HepG2 (cell line): ENCODE measurements around the gene CDK3. TPM values are rescaled to one million over a fixed set of nuclear protein-coding genes. Genes with fewer than 3 reads are reported as not detected.

Experiments used
- BRCA1 ChIP-seq: sonication (generic); formaldehyde crosslinking; IDR thresholded peaks from 2 replicates; pipeline ENCODE4 v1.4.0; 2020; ENCODE audit warnings: missing genetic modification reagents
- HOXA9 ChIP-seq: sonication (generic); formaldehyde crosslinking; IDR thresholded peaks from 2 replicates; pipeline ENCODE4 v1.8.1; 2022; ENCODE audit warnings: missing genetic modification reagents, mild to moderate bottlenecking, moderate library complexity, borderline replicate concordance
- KDM6A ChIP-seq: IDR thresholded peaks from 2 replicates; pipeline ENCODE4 v1.6.1; 2016; ENCODE audit warnings: low read depth
- KLF6 ChIP-seq: IDR thresholded peaks from 2 replicates; pipeline ENCODE4 v1.8.0; 2016; ENCODE audit warnings: missing biosample characterization, missing genetic modification reagents
- MYC ChIP-seq: sonication (generic); formaldehyde crosslinking; IDR thresholded peaks from 2 replicates; pipeline ENCODE4 v1.9.0; 2021; ENCODE audit warnings: missing genetic modification reagents, borderline replicate concordance
- NKX3-1 ChIP-seq: sonication (generic); formaldehyde crosslinking; IDR thresholded peaks from 2 replicates; pipeline ENCODE4 v1.5.0; 2020; ENCODE audit warnings: missing genetic modification reagents
- PHB2 ChIP-seq: fragments of 450-650 bp; IDR thresholded peaks from 2 replicates; pipeline ENCODE4 v1.6.1; 2018; ENCODE audit not compliant: partially characterized antibody
- RBFOX2 ChIP-seq: fragments of 200-400 bp; formaldehyde crosslinking; IDR thresholded peaks from 2 replicates; pipeline ENCODE4 v1.6.1; 2017; ENCODE audit warnings: low read depth, mild to moderate bottlenecking, low read length
- SSRP1 ChIP-seq: IDR thresholded peaks from 2 replicates; pipeline ENCODE4 v1.6.1; 2016; ENCODE audit warnings: control low read depth
- TGIF2 ChIP-seq: IDR thresholded peaks from 2 replicates; pipeline ENCODE4 v1.6.1; 2016; ENCODE audit warnings: control low read depth, missing compliant biosample characterization
- ZBTB44 ChIP-seq: sonication (generic); formaldehyde crosslinking; IDR thresholded peaks from 2 replicates; pipeline ENCODE4 v1.4.0; 2020; ENCODE audit warnings: missing genetic modification reagents
- ZFP36L1 ChIP-seq: sonication (generic); formaldehyde crosslinking; IDR thresholded peaks from 2 replicates; pipeline ENCODE4 v1.8.0; 2022; ENCODE audit warnings: mild to moderate bottlenecking, missing genetic modification reagents, moderate library complexity
- ZNF276 ChIP-seq: sonication (generic); formaldehyde crosslinking; IDR thresholded peaks from 2 replicates; pipeline ENCODE4 v1.4.0; 2020; ENCODE audit warnings: mild to moderate bottlenecking, low read depth, missing genetic modification reagents
- ZNF530 ChIP-seq: sonication (generic); formaldehyde crosslinking; IDR thresholded peaks from 2 replicates; pipeline ENCODE4 v1.5.0; 2020; ENCODE audit warnings: low read depth, mild to moderate bottlenecking, missing genetic modification reagents
- ZNF747 ChIP-seq: sonication (generic); formaldehyde crosslinking; IDR thresholded peaks from 2 replicates; pipeline ENCODE4 v1.8.1; 2023; ENCODE audit warnings: missing genetic modification reagents, mild to moderate bottlenecking, borderline replicate concordance
- ZNF83 ChIP-seq: sonication (generic); formaldehyde crosslinking; IDR thresholded peaks from 2 replicates; pipeline ENCODE4 v1.4.0; 2020; ENCODE audit warnings: missing genetic modification reagents, mild to moderate bottlenecking, borderline replicate concordance
- ZZZ3 ChIP-seq: sonication (generic); formaldehyde crosslinking; IDR thresholded peaks from 2 replicates; pipeline ENCODE4 v1.4.0; 2020; ENCODE audit warnings: missing genetic modification reagents, mild to moderate bottlenecking, borderline replicate concordance
- polyA plus RNA-seq, 8 experiments: library from polyadenylated mRNA; depleted of rRNA in 3 of 8; stranded (reverse) in 7 of 8; unstranded in 1 of 8; fragments of >200 nt; fragmentation: Illumina TruSeq in 4 of 8; extraction: Trizol in 4 of 8; gene quantifications; 2 replicates each; pipeline versions ENCODE4 v1.2.1 to v1.2.3, GENCODE V29; 2011 to 2016; ENCODE audit warnings: low read depth in 4 of 8, missing spikeins in 1 of 8, mixed read lengths in 1 of 8; ENCODE audit not compliant: insufficient read depth in 1 of 8
- total RNA-seq, 5 experiments: library from RNA; depleted of rRNA; stranded (reverse); fragments of >200 nt; fragmentation: Illumina TruSeq; extraction: Trizol; gene quantifications; 2 replicates each; pipeline ENCODE4 v1.2.3, GENCODE V29; 2016; ENCODE audit warnings: low read depth in 1 of 5
- TF ChIP-seq, protein P1 (sequence below): sonication (generic); formaldehyde crosslinking; IDR thresholded peaks from 2 replicates; pipeline ENCODE4 v1.4.0; 2020; ENCODE audit warnings: low read depth, missing genetic modification reagents
- TF ChIP-seq, protein P2 (sequence below): sonication (generic); formaldehyde crosslinking; IDR thresholded peaks from 2 replicates; pipeline ENCODE4 v1.8.0; 2022; ENCODE audit warnings: missing genetic modification reagents, mild to moderate bottlenecking, moderate library complexity, borderline replicate concordance

The CDK3 gene
- total and polyA plus RNA-seq, 2 of the 13 experiments (the other 11 are each of a cell fraction or from before 2014, with no cell fraction given), result 5.8 to 11.4 TPM

DNA sequence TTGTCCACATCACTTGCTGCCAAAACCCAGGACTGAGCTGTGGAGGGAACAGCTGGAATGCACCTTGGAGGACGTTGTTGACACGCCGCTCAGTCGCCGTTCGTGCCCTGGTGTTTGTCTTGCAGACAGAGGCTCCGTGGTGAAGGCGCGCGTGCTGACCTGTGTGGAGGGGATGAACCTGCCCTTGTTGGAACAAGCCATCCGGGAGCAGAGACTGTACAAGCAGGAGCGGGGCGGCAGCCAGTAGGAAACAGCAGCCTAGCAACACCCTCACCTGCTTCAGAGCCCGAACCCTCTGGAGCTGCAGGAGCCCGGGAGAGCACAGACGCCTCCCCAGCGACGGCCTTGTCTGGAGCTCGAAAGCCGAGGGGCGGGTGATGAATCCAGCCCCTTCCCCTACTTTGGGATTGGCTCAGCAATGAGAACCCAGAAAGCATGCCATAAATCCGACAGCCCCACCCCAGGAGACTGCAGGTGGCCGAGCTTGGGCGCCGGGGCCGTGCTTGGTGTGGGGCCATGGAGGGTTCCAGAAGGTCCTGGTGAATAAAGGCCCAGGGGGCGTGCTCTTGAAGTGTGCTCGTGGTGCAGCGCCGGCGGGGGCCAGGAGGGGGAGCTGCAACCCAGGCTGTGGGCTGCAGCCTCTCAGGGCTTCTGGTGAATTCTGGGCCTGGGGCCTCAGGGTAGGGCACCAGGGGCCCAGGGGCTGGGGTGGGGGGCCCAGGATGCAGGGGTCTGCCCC lies 470 bp upstream of the CDK3 start (continued):
- TF ChIP-seq ZBTB44 (CRISPR knock-in tag) (no peak), KLF6 (no peak; the same call in 1 of the 2 replicates), HOXA9 (CRISPR knock-in tag) (no peak), KDM6A (CRISPR knock-in tag) (no peak), ZNF276 (CRISPR knock-in tag) (no peak; the same call in 1 of the 2 replicates), RBFOX2 (0 out of 2 replicates have a peak, but pooled peaks have one; percentile 15), TGIF2 (CRISPR knock-in tag) (no peak), PHB2 (no peak), NKX3-1 (0 out of 2 replicates have a peak, but pooled peaks have one; percentile 41), SSRP1 (CRISPR knock-in tag) (no peak), BRCA1 (CRISPR knock-in tag) (no peak; the same call in 1 of the 2 replicates), ZNF747 (CRISPR knock-in tag) (no peak), MYC (CRISPR knock-in tag) (peak; percentile 64; the same call in 1 of the 2 replicates), ZFP36L1 (CRISPR knock-in tag) (0 out of 2 replicates have a peak, but pooled peaks have one; percentile 28), ZZZ3 (no peak), ZNF530 (CRISPR knock-in tag) (no peak), ZNF83 (no peak)
- TF ChIP-seq, protein P1, sequence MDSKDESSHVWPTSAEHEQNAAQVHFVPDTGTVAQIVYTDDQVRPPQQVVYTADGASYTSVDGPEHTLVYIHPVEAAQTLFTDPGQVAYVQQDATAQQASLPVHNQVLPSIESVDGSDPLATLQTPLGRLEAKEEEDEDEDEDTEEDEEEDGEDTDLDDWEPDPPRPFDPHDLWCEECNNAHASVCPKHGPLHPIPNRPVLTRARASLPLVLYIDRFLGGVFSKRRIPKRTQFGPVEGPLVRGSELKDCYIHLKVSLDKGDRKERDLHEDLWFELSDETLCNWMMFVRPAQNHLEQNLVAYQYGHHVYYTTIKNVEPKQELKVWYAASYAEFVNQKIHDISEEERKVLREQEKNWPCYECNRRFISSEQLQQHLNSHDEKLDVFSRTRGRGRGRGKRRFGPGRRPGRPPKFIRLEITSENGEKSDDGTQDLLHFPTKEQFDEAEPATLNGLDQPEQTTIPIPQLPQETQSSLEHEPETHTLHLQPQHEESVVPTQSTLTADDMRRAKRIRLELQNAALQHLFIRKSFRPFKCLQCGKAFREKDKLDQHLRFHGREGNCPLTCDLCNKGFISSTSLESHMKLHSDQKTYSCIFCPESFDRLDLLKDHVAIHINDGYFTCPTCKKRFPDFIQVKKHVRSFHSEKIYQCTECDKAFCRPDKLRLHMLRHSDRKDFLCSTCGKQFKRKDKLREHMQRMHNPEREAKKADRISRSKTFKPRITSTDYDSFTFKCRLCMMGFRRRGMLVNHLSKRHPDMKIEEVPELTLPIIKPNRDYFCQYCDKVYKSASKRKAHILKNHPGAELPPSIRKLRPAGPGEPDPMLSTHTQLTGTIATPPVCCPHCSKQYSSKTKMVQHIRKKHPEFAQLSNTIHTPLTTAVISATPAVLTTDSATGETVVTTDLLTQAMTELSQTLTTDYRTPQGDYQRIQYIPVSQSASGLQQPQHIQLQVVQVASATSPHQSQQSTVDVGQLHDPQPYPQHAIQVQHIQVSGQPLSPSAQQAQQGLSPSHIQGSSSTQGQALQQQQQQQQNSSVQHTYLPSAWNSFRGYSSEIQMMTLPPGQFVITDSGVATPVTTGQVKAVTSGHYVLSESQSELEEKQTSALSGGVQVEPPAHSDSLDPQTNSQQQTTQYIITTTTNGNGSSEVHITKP (CRISPR knock-in tag), result 0 out of 2 replicates have a peak, but pooled peaks have one; percentile 51
- TF ChIP-seq, protein P2, sequence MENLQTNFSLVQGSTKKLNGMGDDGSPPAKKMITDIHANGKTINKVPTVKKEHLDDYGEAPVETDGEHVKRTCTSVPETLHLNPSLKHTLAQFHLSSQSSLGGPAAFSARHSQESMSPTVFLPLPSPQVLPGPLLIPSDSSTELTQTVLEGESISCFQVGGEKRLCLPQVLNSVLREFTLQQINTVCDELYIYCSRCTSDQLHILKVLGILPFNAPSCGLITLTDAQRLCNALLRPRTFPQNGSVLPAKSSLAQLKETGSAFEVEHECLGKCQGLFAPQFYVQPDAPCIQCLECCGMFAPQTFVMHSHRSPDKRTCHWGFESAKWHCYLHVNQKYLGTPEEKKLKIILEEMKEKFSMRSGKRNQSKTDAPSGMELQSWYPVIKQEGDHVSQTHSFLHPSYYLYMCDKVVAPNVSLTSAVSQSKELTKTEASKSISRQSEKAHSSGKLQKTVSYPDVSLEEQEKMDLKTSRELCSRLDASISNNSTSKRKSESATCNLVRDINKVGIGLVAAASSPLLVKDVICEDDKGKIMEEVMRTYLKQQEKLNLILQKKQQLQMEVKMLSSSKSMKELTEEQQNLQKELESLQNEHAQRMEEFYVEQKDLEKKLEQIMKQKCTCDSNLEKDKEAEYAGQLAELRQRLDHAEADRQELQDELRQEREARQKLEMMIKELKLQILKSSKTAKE (CRISPR knock-in tag), result peak; percentile 80
